ENCODE results near the gene AGO3. TPM values are rescaled to one million over a fixed set of nuclear protein-coding genes. Genes with fewer than 3 reads are reported as not detected.

The AGO3 gene
- 10 to 100 TPM; 23.3 to 33.8 TPM for total RNA-seq

DNA sequence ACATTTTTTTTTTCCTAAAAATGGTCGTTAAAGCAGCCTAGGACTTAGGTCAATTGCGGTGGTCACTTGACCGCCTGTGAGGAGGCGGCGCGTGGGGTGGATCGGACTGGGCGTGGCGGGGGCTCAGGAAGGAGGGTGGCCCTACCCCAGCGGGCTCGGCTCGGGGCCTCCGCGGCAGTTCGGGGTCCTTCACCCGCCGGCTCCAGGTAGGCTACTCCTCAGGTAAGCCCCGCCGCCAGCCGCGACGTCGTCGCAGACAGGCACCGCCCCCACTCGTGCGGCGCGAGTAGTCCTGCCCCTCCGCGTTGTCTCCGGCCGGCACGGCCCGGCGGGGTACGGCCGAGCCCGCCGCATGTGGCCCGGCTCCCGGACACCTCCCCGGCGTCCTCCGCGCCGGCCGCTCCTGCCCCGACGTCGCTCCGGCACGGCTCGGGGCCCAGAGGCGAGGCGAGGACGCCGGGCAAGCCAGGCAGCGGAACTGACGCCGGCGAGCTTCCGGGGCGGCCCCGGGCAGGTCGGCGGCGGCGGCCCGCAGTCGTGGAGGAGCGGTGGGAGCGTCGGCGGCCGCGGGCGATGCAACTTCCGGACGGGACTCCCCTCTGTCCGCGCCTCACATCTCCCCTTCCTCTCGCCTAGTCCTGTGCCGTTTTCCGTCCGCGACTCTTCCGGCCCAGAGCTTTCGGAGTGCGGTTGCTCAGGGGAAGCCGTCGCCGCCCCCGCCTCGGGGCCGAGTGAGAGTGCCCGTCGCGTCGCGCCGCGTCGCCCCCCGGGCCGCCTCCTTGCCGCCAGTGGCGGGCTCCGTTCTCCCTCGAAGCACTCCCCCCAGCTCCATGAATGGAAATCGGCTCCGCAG is at the start of gene AGO3:
Gene AGO3, plus strand, starts transcription at position 513 of the 853 bp plus-strand sequence. Its CDS starts 322 bp downstream, at position 835.
- ChIA-PET CTCF (interaction anchor here (1.0 to 3.6 kb wide), 2 partner anchors 45 to 48 kb away, joined by 3 to 17 read pairs; partner anchors contain the start of gene AGO1), POLR2A (interaction anchor here (0.6 to 1.2 kb wide), 5 partner anchors 48 to 456 kb away, joined by 3 to 6 read pairs (median 4); partner anchors contain the start of genes AGO1, CLSPN, KIAA0319L and NCDN)
- peak within 1 kb of the TSS; percentile 94 for H3K27ac Mint-ChIP-seq
- peak; percentile 95 for ATAC-seq
- H3K9me3 Mint-ChIP-seq (ENCODE audit: low read depth): no peaks in the 10 kb centered on the region
- H3K4me1 Mint-ChIP-seq: peaks cover 37% of the 10 kb centered on the region
- DNase-seq: peak; percentile 95
- no peaks in the 10 kb centered on the region for H3K27me3 Mint-ChIP-seq
- intact Hi-C loops (cut with DNase I, micrococcal nuclease): loop anchor here (1.0 to 10.0 kb wide), 16 partner anchors 11 to 1544 kb away; partner anchors contain the start of genes ADPRS (in 2 of the 2), AGO1 (in 2 of the 2), AGO4 (in 1 of the 2) and CLSPN (in 1 of the 2)
- no peaks in the 10 kb centered on the region for H3K36me3 Mint-ChIP-seq (ENCODE audit: low read depth)
- peak within 1 kb of the TSS; percentile 92 for H3K4me3 Mint-ChIP-seq

DNA sequence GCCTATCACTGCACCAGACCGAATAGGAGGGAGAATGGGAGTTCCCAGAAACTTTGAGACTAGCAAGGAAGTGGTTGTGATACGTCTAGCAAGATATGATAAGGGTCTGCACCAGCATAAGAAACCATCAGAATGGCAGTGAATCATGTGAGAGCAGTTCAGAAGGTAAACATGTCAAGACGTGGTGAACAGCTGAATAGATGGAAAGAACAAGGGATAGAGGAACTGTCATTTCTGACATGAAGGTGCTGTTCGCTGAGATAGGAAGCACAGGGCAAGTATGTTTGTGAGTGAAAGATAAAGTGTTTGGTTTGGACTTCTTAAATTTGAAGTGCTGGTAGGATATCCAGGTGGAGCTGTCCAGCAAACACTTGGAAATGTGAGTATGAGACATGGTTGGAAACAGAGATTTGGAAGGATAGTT is 49.0 kb upstream of the AGO3 start:
- peaks cover 37% of the 10 kb centered on the region for H3K4me1 Mint-ChIP-seq
- DNase-seq: no peak
- POLR2A ChIA-PET: no interaction called here
- CTCF ChIA-PET: interaction anchor here (0.8 to 2.8 kb wide), 5 partner anchors 9 to 205 kb away, joined by 3 to 17 read pairs (median 3); partner anchors contain the start of gene AGO3
- no peak overlapping the region for H3K27ac Mint-ChIP-seq
- intact Hi-C loops (cut with DNase I, micrococcal nuclease): loop anchor here (2.0 to 10.0 kb wide), 6 partner anchors 71 to 850 kb away; partner anchors contain the start of genes ADPRS (in 1 of the 2), PSMB2 (in 1 of the 2), STK40 (in 1 of the 2) and TEKT2 (in 1 of the 2)
- H3K9me3 Mint-ChIP-seq (ENCODE audit: low read depth): no peaks in the 10 kb centered on the region
- H3K36me3 Mint-ChIP-seq (ENCODE audit: low read depth): no peaks in the 10 kb centered on the region
- peak overlapping the region; percentile 20 for H3K4me3 Mint-ChIP-seq
- no peak for ATAC-seq
- H3K27me3 Mint-ChIP-seq: no peaks in the 10 kb centered on the region

DNA sequence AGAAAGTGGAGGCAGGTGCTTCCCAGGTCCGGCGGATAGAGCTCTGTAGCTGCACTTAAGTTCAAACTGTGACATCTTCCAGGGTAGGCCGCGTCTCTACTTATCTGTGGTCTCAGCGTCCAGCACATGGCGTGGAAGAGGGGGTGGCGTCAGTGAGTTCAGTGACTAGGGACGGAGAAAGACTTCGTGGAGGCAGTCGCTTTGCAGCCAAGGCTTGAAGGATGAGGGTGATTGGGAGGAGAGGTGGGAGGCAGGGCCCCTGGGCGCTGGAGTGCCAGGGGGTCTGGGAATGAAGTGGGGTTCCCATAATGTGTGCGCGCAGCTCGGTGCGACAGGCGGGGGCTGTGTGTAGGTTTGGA is 48.3 kb upstream of the AGO3 start:
- ChIA-PET CTCF (interaction anchor here (0.5 to 2.8 kb wide), 8 partner anchors 9 to 484 kb away, joined by 3 to 17 read pairs (median 3); partner anchors contain the start of genes AGO3 and CLSPN), POLR2A (interaction anchor here (1.1 kb wide), 1 partner anchor 48 kb away, joined by 6 read pairs; the partner anchor contains the start of gene AGO3)
- Mint-ChIP-seq H3K4me3 (peak overlapping the region; percentile 20), H3K4me1 (peaks cover 44% of the 10 kb centered on the region), H3K27ac (peak overlapping the region; percentile 73), H3K9me3 (ENCODE audit: low read depth) (no peaks in the 10 kb centered on the region), H3K27me3 (no peaks in the 10 kb centered on the region), H3K36me3 (ENCODE audit: low read depth) (no peaks in the 10 kb centered on the region)
- peak; percentile 1 for ATAC-seq
- intact Hi-C loops (cut with DNase I, micrococcal nuclease): loop anchor here (2.0 to 10.0 kb wide), 6 partner anchors 72 to 850 kb away; partner anchors contain the start of genes ADPRS (in 1 of the 2), PSMB2 (in 1 of the 2), STK40 (in 1 of the 2) and TEKT2 (in 1 of the 2)
- DNase-seq: peak; percentile 7

DNA sequence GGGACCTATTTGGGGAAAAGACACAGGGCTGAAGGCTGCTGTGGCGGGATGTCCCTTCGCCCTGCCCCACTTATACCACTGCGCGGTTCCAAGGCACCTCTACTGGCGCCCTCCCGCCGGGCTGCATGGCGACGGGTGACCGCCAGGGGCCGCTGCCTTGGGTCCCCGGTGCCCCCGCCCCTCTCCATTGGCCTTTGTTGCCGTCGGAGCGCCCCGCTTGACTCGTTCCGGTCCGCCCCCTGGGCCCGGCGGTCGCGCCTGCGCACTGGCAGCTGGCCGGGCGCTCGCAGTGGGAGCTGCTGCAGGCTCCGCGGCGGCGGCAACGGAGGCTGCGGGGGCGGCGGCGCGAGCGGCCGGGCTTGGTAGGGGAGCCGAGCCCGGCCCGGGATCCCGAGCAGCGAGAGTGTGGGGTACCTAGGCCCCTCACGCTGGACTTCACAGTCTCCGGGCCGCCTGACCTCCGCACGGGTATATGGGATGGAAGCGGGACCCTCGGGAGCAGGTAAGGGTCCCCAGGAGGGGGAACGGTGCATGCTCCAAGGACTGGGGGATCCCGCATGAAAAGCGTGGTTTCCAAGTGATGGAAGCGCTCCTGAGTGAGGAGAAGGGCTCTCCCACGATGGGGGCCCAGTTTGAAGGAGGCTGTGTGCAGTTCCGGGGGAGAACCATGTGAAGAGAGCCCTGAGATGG is 47.8 kb upstream of the AGO3 start, which contains the start of gene AGO1:
Gene AGO1, plus strand, starts transcription at position 265 of the 690 bp plus-strand sequence. Its CDS starts 213 bp downstream, at position 478.
- CTCF ChIA-PET: interaction anchor here (0.6 to 2.8 kb wide), 20 partner anchors 9 to 432 kb away, joined by 3 to 17 read pairs (median 4); partner anchors contain the start of genes AGO3 and CLSPN
- peak within 1 kb of the TSS; percentile 73 for H3K27ac Mint-ChIP-seq
- POLR2A ChIA-PET: interaction anchor here (0.6 to 1.1 kb wide), 2 partner anchors 48 to 302 kb away, joined by 4 to 6 read pairs; partner anchors contain the start of gene AGO3
- H3K27me3 Mint-ChIP-seq: no peaks in the 10 kb centered on the region
- DNase-seq (peak; percentile 98), ATAC-seq (peak; percentile 95)
- H3K4me1 Mint-ChIP-seq: peaks cover 46% of the 10 kb centered on the region
- no peaks in the 10 kb centered on the region for H3K36me3 Mint-ChIP-seq (ENCODE audit: low read depth)
- H3K4me3 Mint-ChIP-seq: peak within 1 kb of the TSS; percentile 91
- intact Hi-C loops (cut with DNase I, micrococcal nuclease): loop anchor here (1.0 to 10.0 kb wide), 12 partner anchors 48 to 851 kb away; partner anchors contain the start of genes ADPRS (in 2 of the 2), AGO3 (in 2 of the 2), CLSPN (in 1 of the 2) and KIAA0319L (in 1 of the 2)
- no peaks in the 10 kb centered on the region for H3K9me3 Mint-ChIP-seq (ENCODE audit: low read depth)

DNA sequence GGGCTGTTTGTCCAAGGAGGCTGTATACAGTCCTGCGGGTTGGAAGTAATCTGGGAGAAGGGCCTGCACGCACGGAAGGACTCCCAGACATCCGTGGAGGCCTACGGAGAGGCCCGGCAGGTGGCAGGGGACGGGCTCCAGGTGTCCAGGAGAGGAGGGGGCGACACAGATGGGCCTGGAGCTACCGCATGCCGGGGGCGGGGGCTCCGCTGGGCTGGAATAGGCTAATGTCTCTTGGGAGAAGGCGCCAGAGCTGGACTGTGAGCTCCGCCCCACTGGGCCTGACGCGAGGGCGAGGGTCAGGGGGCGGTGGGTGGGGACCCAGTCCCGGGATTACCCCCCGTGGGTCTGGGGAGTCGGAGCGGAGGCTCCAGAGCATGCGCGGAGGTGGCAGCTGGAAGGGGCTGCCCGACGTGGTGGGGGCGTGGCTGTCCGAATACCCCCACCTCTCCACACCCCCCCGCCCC is 47.2 kb upstream of the AGO3 start:
- Mint-ChIP-seq H3K9me3 (ENCODE audit: low read depth) (no peaks in the 10 kb centered on the region), H3K27me3 (no peaks in the 10 kb centered on the region), H3K4me1 (peaks cover 46% of the 10 kb centered on the region), H3K4me3 (peak overlapping the region; percentile 91), H3K36me3 (ENCODE audit: low read depth) (peaks cover 3% of the 10 kb centered on the region), H3K27ac (peak overlapping the region; percentile 71)
- DNase-seq: peak; percentile 68
- CTCF ChIA-PET: interaction anchor here (0.5 to 2.8 kb wide), 19 partner anchors 9 to 433 kb away, joined by 3 to 17 read pairs (median 4); partner anchors contain the start of genes AGO3 and CLSPN
- POLR2A ChIA-PET: interaction anchor here (0.6 to 1.1 kb wide), 2 partner anchors 47 to 303 kb away, joined by 4 to 6 read pairs; partner anchors contain the start of gene AGO3
- intact Hi-C loops (cut with DNase I, micrococcal nuclease): loop anchor here (1.0 to 10.0 kb wide), 12 partner anchors 48 to 851 kb away; partner anchors contain the start of genes ADPRS (in 2 of the 2), AGO3 (in 2 of the 2), CLSPN (in 1 of the 2) and KIAA0319L (in 1 of the 2)
- ATAC-seq: peak; percentile 10

DNA sequence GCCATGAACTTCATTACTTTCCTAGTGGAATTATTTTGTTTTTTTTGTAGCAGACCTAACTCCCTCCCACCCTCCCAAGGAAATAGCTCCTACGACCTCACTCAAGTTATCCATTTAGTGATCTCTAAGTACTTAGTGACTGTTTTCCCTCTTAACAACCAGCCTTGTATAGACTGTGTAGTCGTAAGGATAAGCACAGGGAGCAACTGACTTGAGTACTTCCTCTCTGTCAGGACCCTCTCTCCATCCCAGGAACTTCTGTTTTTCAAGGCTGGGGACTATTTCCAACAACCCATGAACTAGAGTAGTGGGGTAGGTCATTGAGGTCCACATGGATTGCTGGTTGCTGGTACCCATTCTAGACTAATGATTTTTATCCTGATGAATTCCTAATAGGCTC is 46.0 kb upstream of the AGO3 start:
- Mint-ChIP-seq H3K27me3 (no peaks in the 10 kb centered on the region), H3K27ac (no peak overlapping the region), H3K36me3 (ENCODE audit: low read depth) (peaks cover 5% of the 10 kb centered on the region), H3K4me3 (no peak overlapping the region), H3K9me3 (ENCODE audit: low read depth) (no peaks in the 10 kb centered on the region), H3K4me1 (peaks cover 46% of the 10 kb centered on the region)
- intact Hi-C loops (cut with DNase I, micrococcal nuclease): loop anchor here (5.0 to 10.0 kb wide), 3 partner anchors 200 to 853 kb away; partner anchors contain the start of genes ADPRS (in 1 of the 2), STK40 (in 1 of the 2), TEKT2 (in 1 of the 2) and ZMYM6 (in 1 of the 2)
- no peak for DNase-seq
- CTCF ChIA-PET: interaction anchor here (0.6 to 0.7 kb wide), 2 partner anchors 35 to 46 kb away, joined by 3 read pairs; partner anchors contain the start of gene AGO3
- no peak for ATAC-seq
- POLR2A ChIA-PET: no interaction called here

DNA sequence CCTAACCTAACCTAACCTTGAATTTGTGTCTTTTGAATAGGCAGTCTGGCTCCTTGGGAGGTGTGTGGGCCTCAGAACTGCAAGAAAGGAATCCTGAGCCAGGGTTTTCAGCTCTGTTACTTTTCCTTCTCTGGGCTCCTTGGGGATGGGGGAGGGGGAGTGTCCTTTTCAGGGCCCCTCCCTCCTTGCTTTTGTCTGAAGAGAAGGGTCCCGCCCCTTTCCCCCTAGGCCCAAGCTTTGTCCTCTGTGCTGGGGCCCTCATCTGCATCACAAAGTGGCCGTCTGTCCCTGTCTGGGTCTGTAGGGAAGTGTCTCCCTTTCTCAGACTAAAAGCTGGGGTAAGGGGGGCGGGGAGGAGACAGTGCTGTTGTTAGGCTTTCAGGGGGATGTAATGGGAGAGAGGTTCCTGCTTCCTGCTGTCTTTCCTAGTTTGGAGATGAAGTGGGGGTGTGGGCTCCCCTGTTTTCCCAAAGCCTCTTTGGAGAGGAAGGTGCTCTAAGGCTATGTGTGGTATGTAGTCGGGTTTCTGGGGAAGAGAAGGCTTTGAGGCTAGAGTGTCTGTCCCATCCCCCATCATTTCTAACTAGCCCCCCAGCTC is 44.8 kb upstream of the AGO3 start:
- H3K27ac Mint-ChIP-seq: no peak overlapping the region
- peaks cover 8% of the 10 kb centered on the region for H3K36me3 Mint-ChIP-seq (ENCODE audit: low read depth)
- no peaks in the 10 kb centered on the region for H3K9me3 Mint-ChIP-seq (ENCODE audit: low read depth)
- DNase-seq (no peak), ATAC-seq (no peak)
- ChIA-PET CTCF (interaction anchor here (0.7 kb wide), 1 partner anchor 15 kb away, joined by 4 read pairs; no protein-coding TSS in a partner anchor), POLR2A (no interaction called here)
- no peak overlapping the region for H3K4me3 Mint-ChIP-seq
- no peaks in the 10 kb centered on the region for H3K27me3 Mint-ChIP-seq
- peaks cover 46% of the 10 kb centered on the region for H3K4me1 Mint-ChIP-seq
- intact Hi-C loops (cut with DNase I, micrococcal nuclease): loop anchor here (10.0 kb wide), 2 partner anchors 199 to 499 kb away; partner anchors contain the start of genes ADPRS (in 1 of the 2), STK40 (in 1 of the 2) and TEKT2 (in 1 of the 2)

DNA sequence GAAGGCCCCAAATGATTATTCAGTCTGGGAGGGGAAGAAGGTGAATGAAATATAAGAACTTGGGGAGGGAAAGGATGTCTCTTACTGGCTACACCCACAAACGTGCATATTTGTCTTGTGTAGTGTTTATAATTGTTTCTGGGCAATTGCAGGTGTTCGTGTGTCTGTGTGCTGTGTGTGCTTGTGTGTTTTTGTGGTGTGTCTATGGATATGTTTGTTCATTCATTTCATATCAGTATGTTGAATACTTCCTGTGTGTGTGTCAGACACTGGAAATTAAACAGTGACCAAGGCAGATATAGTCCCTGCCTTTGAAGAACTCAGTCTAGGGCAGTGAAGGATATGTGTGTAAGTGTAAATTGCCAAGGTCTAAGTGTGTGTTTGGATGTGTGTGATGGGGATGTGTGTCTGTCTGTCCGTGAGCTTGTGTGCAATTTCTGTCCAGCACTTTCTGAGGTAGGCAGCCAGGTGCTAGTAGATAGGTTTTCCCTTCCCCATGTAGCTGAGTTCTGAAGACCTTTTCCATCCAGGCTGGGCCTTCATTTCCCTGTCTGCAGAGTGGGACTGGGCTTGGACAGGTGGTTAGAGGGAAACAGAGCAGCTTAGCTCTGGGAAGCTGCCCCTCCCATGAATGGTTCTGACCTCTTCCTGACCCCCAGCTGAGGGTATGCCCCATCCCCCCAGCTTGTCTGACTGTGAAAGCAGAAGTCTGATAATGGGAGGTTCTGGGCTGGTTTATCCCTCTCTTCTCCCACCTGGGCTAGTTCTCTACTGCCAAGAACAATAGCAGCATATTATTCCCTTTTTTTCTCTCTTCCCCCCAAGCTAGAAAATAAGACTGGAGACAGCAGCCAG is 44.1 kb upstream of the AGO3 start:
- H3K9me3 Mint-ChIP-seq (ENCODE audit: low read depth): no peaks in the 10 kb centered on the region
- ATAC-seq: no peak
- peak overlapping the region; percentile 5 for H3K27ac Mint-ChIP-seq
- CTCF ChIA-PET: no interaction called here
- intact Hi-C loops (cut with DNase I, micrococcal nuclease): loop anchor here (10.0 kb wide), 2 partner anchors 198 to 498 kb away; partner anchors contain the start of genes ADPRS (in 1 of the 2), STK40 (in 1 of the 2) and TEKT2 (in 1 of the 2)
- peaks cover 43% of the 10 kb centered on the region for H3K4me1 Mint-ChIP-seq
- H3K36me3 Mint-ChIP-seq (ENCODE audit: low read depth): peaks cover 10% of the 10 kb centered on the region
- POLR2A ChIA-PET: no interaction called here
- no peak for DNase-seq
- H3K4me3 Mint-ChIP-seq: no peak overlapping the region
- H3K27me3 Mint-ChIP-seq: no peaks in the 10 kb centered on the region

DNA sequence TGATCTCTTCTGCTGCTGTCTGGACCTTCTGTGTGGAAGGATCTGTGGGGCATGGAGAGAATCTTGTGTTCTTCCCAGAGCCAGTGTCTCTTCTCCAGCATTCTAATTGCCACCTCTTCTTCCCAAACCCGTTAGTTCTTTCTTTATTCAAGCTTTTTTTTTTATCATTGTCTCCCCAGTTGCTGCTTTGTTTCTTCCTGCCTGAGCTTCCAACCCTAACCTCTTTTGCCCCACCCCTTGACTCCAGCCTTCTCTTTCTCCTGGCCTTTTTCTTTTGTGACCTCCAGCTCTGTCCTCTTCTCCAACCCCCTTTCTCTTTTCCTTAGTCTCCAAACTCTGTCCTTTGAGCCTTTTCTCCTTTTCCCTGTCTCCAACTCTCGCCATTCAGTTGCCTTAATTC is 43.4 kb upstream of the AGO3 start:
- H3K9me3 Mint-ChIP-seq (ENCODE audit: low read depth): no peaks in the 10 kb centered on the region
- CTCF ChIA-PET: no interaction called here
- ATAC-seq (no peak), DNase-seq (no peak)
- H3K27me3 Mint-ChIP-seq: no peaks in the 10 kb centered on the region
- POLR2A ChIA-PET: no interaction called here
- no peak overlapping the region for H3K4me3 Mint-ChIP-seq
- intact Hi-C loops (cut with DNase I, micrococcal nuclease): loop anchor here (10.0 kb wide), 2 partner anchors 197 to 497 kb away; partner anchors contain the start of genes ADPRS (in 1 of the 2), STK40 (in 1 of the 2) and TEKT2 (in 1 of the 2)
- H3K36me3 Mint-ChIP-seq (ENCODE audit: low read depth): peaks cover 15% of the 10 kb centered on the region
- peak overlapping the region; percentile 1 for H3K27ac Mint-ChIP-seq
- H3K4me1 Mint-ChIP-seq: peaks cover 36% of the 10 kb centered on the region
